Thyroid gland (tissue), 4 donors: ENCODE measurements around the gene NECTIN1. TPM values are rescaled to one million over a fixed set of nuclear protein-coding genes. Genes with fewer than 3 reads are reported as not detected.

Source experiments
- DNase-seq, 2 donors: peaks; one replicate each; pipeline ENCODE4 v3.0.0-alpha.2; 2019
- H3K27ac ChIP-seq, 3 donors: fragments of 200-600 bp; sonication (generic); 1 replicate in 2 of 3; 2 replicates in 1 of 3; pipeline ENCODE4 v1.5.1; 2016 to 2019; ENCODE audit warnings: mild to moderate bottlenecking in 1 of 3, moderate library complexity in 1 of 3
- H3K27me3 ChIP-seq: fragments of 200-600 bp; sonication (generic); one replicate; pipeline ENCODE4 v1.5.1; 2019
- H3K36me3 ChIP-seq, 2 donors: fragments of 200-600 bp; sonication (generic); one replicate each; pipeline ENCODE4 v1.5.1; 2016 to 2019
- H3K4me1 ChIP-seq, 2 donors: fragments of 200-600 bp; sonication (generic); one replicate each; pipeline ENCODE4 v1.5.1; 2017 to 2019
- H3K4me3 ChIP-seq, 3 donors: fragments of 200-600 bp; sonication (generic); replicated peaks in 1 of 3; 1 replicate in 2 of 3; 2 replicates in 1 of 3; pipeline ENCODE4 v1.5.1; 2016; ENCODE audit warnings: mild to moderate bottlenecking in 1 of 3
- H3K9me3 ChIP-seq: fragments of 200-600 bp; sonication (generic); one replicate; pipeline ENCODE4 v1.5.1; 2017
- CTCF ChIP-seq, 6 experiments: fragments of 200-600 bp in 3 of 6; fragments of 450-650 bp in 3 of 6; sonication (generic) in 3 of 6; IDR thresholded peaks; one replicate each; pipeline ENCODE4 v1.5.1; 2016 to 2019; ENCODE audit warnings: antibody characterized with exemption in 6 of 6, mild to moderate bottlenecking in 2 of 6, inconsistent platforms in 1 of 6, moderate library complexity in 1 of 6
- intact Hi-C: fragments of 100-400 bp; cut with DNase I; formaldehyde crosslinking; loops from one replicate; pipeline ENCODE4 v1.15.1; 2023
- small RNA-seq: library from RNA; depleted of rRNA; stranded (forward); fragments of <200 nt; gene quantifications from one replicate; pipeline ENCODE3, GENCODE V24; 2016
- total RNA-seq, 4 donors: library from RNA; depleted of rRNA; stranded (reverse); fragments of >200 nt; gene quantifications; one replicate each; pipeline ENCODE4 v1.2.3, GENCODE V29; 2016

NECTIN1 gene
- total RNA-seq, 4 donors from 2014 or later, result 0.94 to 5.3 (median 2.3) TPM

GRCh38 chr11:119589001-119589400, 140.0 kb downstream of the NECTIN1 start:
- Histone ChIP-seq H3K27ac (no peak overlapping the region), H3K4me1 (peaks cover 12 to 14% of the 10 kb centered on the region in 2 donors)
- intact Hi-C loops, result no loop called here

More at GRCh38 chr11:119589001-119589400, 140.0 kb downstream of the NECTIN1 start:
- H3K9me3 ChIP-seq, result no peaks in the 10 kb centered on the region
- TF ChIP-seq CTCF (IDR thresholded peaks at IDR 0.05), result no peak
- H3K36me3 ChIP-seq, result no peaks in the 10 kb centered on the region
- H3K27me3 ChIP-seq, result no peaks in the 10 kb centered on the region
- no peak for DNase-seq
- H3K4me3 ChIP-seq, result no peak overlapping the region

Small RNA genes within 50 kb of the gene (small RNA-seq; reads per million reads assigned to genes)
- not detected for gene RNU6-1123P
